Neural progenitor cell (in vitro differentiated cells): ENCODE measurements around the gene ZNF276. TPM values are rescaled to one million over a fixed set of nuclear protein-coding genes. Genes with fewer than 3 reads are reported as not detected.

Experiments
- DNase-seq: peaks from one replicate; pipeline ENCODE4 v3.0.0-alpha.2; 2016; ENCODE audit warnings: low spot score
- H2AFZ ChIP-seq: fragments of 200-600 bp; sonication (generic); replicated peaks from 2 replicates; pipeline ENCODE4 v1.6.1; 2016; ENCODE audit warnings: antibody characterized with exemption
- H3F3A ChIP-seq: fragments of 200-600 bp; sonication (generic); 2 replicates; pipeline ENCODE4 v1.6.1; 2016; ENCODE audit warnings: antibody characterized with exemption, low read depth
- H3K27ac ChIP-seq: fragments of 200-600 bp; sonication (generic); 2 replicates; pipeline ENCODE4 v1.5.1; 2016; ENCODE audit warnings: mild to moderate bottlenecking
- H3K27me3 ChIP-seq: fragments of 200-600 bp; sonication (generic); 2 replicates; pipeline ENCODE4 v1.6.1; 2016; ENCODE audit warnings: mild to moderate bottlenecking, moderate library complexity
- H3K36me3 ChIP-seq: fragments of 200-600 bp; sonication (generic); 2 replicates; pipeline ENCODE4 v1.5.1; 2016
- H3K4me1 ChIP-seq: fragments of 200-600 bp; sonication (generic); 2 replicates; pipeline ENCODE4 v1.6.1; 2016; ENCODE audit warnings: mixed run types
- H3K4me2 ChIP-seq: fragments of 200-600 bp; sonication (generic); 2 replicates; pipeline ENCODE4 v1.6.1; 2016
- H3K4me3 ChIP-seq: fragments of 200-600 bp; sonication (generic); 2 replicates; pipeline ENCODE4 v1.5.1; 2016
- H3K79me2 ChIP-seq: fragments of 200-600 bp; sonication (generic); 2 replicates; pipeline ENCODE4 v1.6.1; 2016; ENCODE audit warnings: low read depth
- H3K9ac ChIP-seq: fragments of 200-600 bp; sonication (generic); 2 replicates; pipeline ENCODE4 v1.6.1; 2016
- H3K9me3 ChIP-seq: fragments of 200-600 bp; sonication (generic); 2 replicates; pipeline ENCODE4 v1.5.1; 2016; ENCODE audit warnings: low read depth
- H4K20me1 ChIP-seq: fragments of 200-600 bp; sonication (generic); 2 replicates; pipeline ENCODE4 v1.6.1; 2016; ENCODE audit warnings: low read depth
- H3K27ac Mint-ChIP-seq: 3 replicates; pipeline ENCODE4 v1.8.0; 2021; ENCODE audit warnings: mixed read lengths
- H3K27me3 Mint-ChIP-seq: 2 replicates; pipeline ENCODE4 v1.8.0; 2022; ENCODE audit warnings: low read depth, mild to moderate bottlenecking, inconsistent platforms, moderate library complexity, mixed read lengths; ENCODE audit not compliant: insufficient read depth
- H3K36me3 Mint-ChIP-seq: 3 replicates; pipeline ENCODE4 v1.8.0; 2021; ENCODE audit warnings: mixed read lengths
- H3K4me1 Mint-ChIP-seq: 3 replicates; pipeline ENCODE4 v1.8.0; 2021; ENCODE audit warnings: mixed read lengths
- H3K4me3 Mint-ChIP-seq: 3 replicates; pipeline ENCODE4 v1.8.0; 2021; ENCODE audit warnings: mild to moderate bottlenecking, moderate library complexity, mixed read lengths
- H3K9me3 Mint-ChIP-seq: 3 replicates; pipeline ENCODE4 v1.8.0; 2020; ENCODE audit warnings: mixed read lengths
- CTCF ChIP-seq: fragments of 200-600 bp; sonication (generic); IDR thresholded peaks from 2 replicates; pipeline ENCODE4 v1.5.1; 2017; ENCODE audit warnings: antibody characterized with exemption, mild to moderate bottlenecking
- EZH2 ChIP-seq: fragments of 200-600 bp; sonication (generic); IDR thresholded peaks from 2 replicates; pipeline ENCODE4 v1.6.1; 2017; ENCODE audit warnings: antibody characterized with exemption, mild to moderate bottlenecking, moderate library complexity
- EZH2phosphoT487 ChIP-seq: fragments of 200-600 bp; sonication (generic); IDR thresholded peaks from 2 replicates; pipeline ENCODE4 v1.6.1; 2017; ENCODE audit warnings: antibody characterized with exemption
- total RNA-seq: library from RNA; depleted of rRNA; stranded (reverse); fragments of >200 nt; gene quantifications from 2 replicates; pipeline ENCODE4 v1.2.3, GENCODE V29; 2015; ENCODE audit warnings: low replicate concordance

ZNF276 gene
- total RNA-seq, 1 donor from 2014 or later: 8.4 TPM

GRCh38 chr16:89759746-89760340 lies 38.5 kb downstream of the ZNF276 start:
- no peak for TF ChIP-seq EZH2
- no peak for TF ChIP-seq EZH2phosphoT487
- TF ChIP-seq CTCF: no peak
- H3K27ac Mint-ChIP-seq: no peak overlapping the region
- Histone ChIP-seq H3K79me2 (no peaks in the 10 kb centered on the region), H3K27ac (no peak overlapping the region), H3K27me3 (no peaks in the 10 kb centered on the region), H3K36me3 (no peaks in the 10 kb centered on the region), H2AFZ (no peak overlapping the region), H3K9me3 (no peaks in the 10 kb centered on the region), H3K4me2 (no peak overlapping the region), H3F3A (no peaks in the 10 kb centered on the region), H3K4me3 (no peak overlapping the region), H3K9ac (no peak overlapping the region), H4K20me1 (no peaks in the 10 kb centered on the region), H3K4me1 (no peaks in the 10 kb centered on the region)
- no peak for DNase-seq
- no peak overlapping the region for H3K4me3 Mint-ChIP-seq
- no peaks in the 10 kb centered on the region for H3K9me3 Mint-ChIP-seq
- H3K27me3 Mint-ChIP-seq: no peaks in the 10 kb centered on the region
- no peaks in the 10 kb centered on the region for H3K4me1 Mint-ChIP-seq
- H3K36me3 Mint-ChIP-seq: peaks cover 34% of the 10 kb centered on the region

- TF ChIP-seq EZH2phosphoT487 (no peak), CTCF (no peak), EZH2 (no peak)
- Mint-ChIP-seq H3K9me3 (no peaks in the 10 kb centered on the region), H3K4me1 (no peaks in the 10 kb centered on the region), H3K27me3 (no peaks in the 10 kb centered on the region), H3K36me3 (peaks cover 29% of the 10 kb centered on the region), H3K4me3 (no peak overlapping the region), H3K27ac (no peak overlapping the region)
- no peaks in the 10 kb centered on the region for H4K20me1 ChIP-seq
- H3K79me2 ChIP-seq: no peaks in the 10 kb centered on the region
- no peak overlapping the region for H3K4me3 ChIP-seq
- no peaks in the 10 kb centered on the region for H3K4me1 ChIP-seq
- no peaks in the 10 kb centered on the region for H3F3A ChIP-seq
- H2AFZ ChIP-seq: no peak overlapping the region
- no peak overlapping the region for H3K27ac ChIP-seq
- no peaks in the 10 kb centered on the region for H3K36me3 ChIP-seq
- no peaks in the 10 kb centered on the region for H3K9me3 ChIP-seq
- H3K9ac ChIP-seq: no peak overlapping the region
- no peaks in the 10 kb centered on the region for H3K27me3 ChIP-seq
- no peak overlapping the region for H3K4me2 ChIP-seq
- DNase-seq: no peak
These were observed 40.1 kb downstream of the ZNF276 start for GRCh38 chr16:89761304-89761922.

DNA sequence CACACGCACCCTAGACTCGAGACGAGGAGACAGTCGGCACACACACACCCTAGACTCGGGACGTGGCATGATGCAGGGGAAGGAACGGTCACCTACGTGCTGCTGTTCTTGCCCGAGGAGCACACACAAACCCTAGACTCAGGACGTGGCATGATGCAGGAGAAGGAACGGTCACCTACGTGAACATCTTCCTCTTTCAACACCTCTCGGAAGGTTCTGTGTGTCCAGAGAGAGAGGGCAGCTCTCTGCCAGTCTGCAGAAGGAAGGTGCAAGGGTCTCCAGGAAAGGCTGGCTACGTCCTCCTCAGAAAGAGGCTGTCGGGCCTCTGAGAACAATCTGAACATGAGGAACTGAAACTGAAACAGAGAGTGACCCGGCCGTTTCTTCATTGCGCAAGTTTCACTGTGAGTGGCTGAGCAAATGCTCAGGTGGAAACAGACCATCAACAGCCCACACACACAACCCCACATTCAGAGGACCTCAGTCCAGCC lies 43.4 kb downstream of the ZNF276 start:
- no peak overlapping the region for H3K27ac ChIP-seq

DNA sequence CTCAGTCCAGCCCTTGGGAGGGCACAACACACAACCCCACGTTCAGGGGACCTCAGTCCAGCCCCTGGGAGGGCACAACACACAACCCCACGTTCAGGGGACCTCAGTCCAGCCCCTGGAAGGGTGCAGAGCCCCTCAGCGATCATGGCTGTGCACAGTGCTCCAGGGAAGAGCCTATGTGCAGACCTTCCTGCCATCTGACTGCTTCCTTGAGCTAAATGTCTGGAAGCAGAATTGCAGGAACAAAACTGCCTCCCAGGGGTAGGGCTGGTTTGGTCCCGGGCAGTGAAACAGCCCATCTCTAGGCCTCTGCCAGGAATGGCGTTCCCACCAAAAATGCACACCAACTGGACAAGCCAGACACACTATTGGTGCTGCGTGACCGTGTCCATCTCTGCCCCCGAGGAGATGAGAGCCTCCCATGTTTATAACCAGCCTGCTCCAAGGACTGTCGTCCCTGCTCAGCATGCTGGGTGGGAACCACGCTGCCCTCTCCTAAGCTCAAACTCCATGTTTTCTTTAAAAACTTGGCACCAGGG lies 44.0 kb downstream of the ZNF276 start:
- H3K4me3 Mint-ChIP-seq: no peak overlapping the region
- no peak for DNase-seq
- no peak overlapping the region for H3K27ac Mint-ChIP-seq
- H3K36me3 ChIP-seq: no peaks in the 10 kb centered on the region
- no peak overlapping the region for H3K9ac ChIP-seq
- H2AFZ ChIP-seq: no peak overlapping the region
- no peak overlapping the region for H3K27ac ChIP-seq
- no peak overlapping the region for H3K4me3 ChIP-seq
- no peaks in the 10 kb centered on the region for H3F3A ChIP-seq
- no peak for TF ChIP-seq EZH2
- TF ChIP-seq CTCF: no peak
- no peak for TF ChIP-seq EZH2phosphoT487
- no peaks in the 10 kb centered on the region for H3K79me2 ChIP-seq
- H3K4me2 ChIP-seq: no peak overlapping the region
- peaks cover 2% of the 10 kb centered on the region for H3K27me3 Mint-ChIP-seq
- H3K27me3 ChIP-seq: no peaks in the 10 kb centered on the region
- H3K4me1 ChIP-seq: no peaks in the 10 kb centered on the region
- no peaks in the 10 kb centered on the region for H4K20me1 ChIP-seq
- H3K9me3 ChIP-seq: no peaks in the 10 kb centered on the region
- H3K36me3 Mint-ChIP-seq: peaks cover 31% of the 10 kb centered on the region
- H3K4me1 Mint-ChIP-seq: no peaks in the 10 kb centered on the region
- no peaks in the 10 kb centered on the region for H3K9me3 Mint-ChIP-seq

More for the DNA sequence above, 43.4 kb downstream of the ZNF276 start:
- Mint-ChIP-seq H3K9me3 (no peaks in the 10 kb centered on the region), H3K27ac (no peak overlapping the region), H3K27me3 (peaks cover 2% of the 10 kb centered on the region), H3K36me3 (peaks cover 31% of the 10 kb centered on the region), H3K4me1 (no peaks in the 10 kb centered on the region), H3K4me3 (no peak overlapping the region)
- H3K4me3 ChIP-seq: no peak overlapping the region
- H3F3A ChIP-seq: no peaks in the 10 kb centered on the region
- H3K27me3 ChIP-seq: no peaks in the 10 kb centered on the region
- no peaks in the 10 kb centered on the region for H3K4me1 ChIP-seq
- no peak overlapping the region for H3K4me2 ChIP-seq
- no peaks in the 10 kb centered on the region for H3K79me2 ChIP-seq
- no peaks in the 10 kb centered on the region for H4K20me1 ChIP-seq
- H3K36me3 ChIP-seq: no peaks in the 10 kb centered on the region
- TF ChIP-seq EZH2phosphoT487 (no peak), EZH2 (no peak)
- H3K9me3 ChIP-seq: no peaks in the 10 kb centered on the region
- H2AFZ ChIP-seq: no peak overlapping the region
- DNase-seq: no peak
- no peak overlapping the region for H3K9ac ChIP-seq
